OCI-LY7 (cell line): ENCODE measurements around the gene DPYSL3.

Experiments used
- EZH2phosphoT487 ChIP-seq: fragments of 200-600 bp; sonication (generic); IDR thresholded peaks from 2 replicates; pipeline ENCODE4 v1.6.1; 2018; ENCODE audit warnings: low read depth, borderline replicate concordance, mild to moderate bottlenecking, mixed run types, antibody characterized with exemption, low read length, moderate library complexity, mixed read lengths
- TF ChIP-seq, protein P1 (sequence below): fragments of 200-600 bp; sonication (generic); conservative IDR thresholded peaks from 2 replicates; pipeline ENCODE4 v1.5.1; 2014; ENCODE audit warnings: mild to moderate bottlenecking, antibody characterized with exemption, low read length, moderate library complexity, mixed read lengths

DNA sequence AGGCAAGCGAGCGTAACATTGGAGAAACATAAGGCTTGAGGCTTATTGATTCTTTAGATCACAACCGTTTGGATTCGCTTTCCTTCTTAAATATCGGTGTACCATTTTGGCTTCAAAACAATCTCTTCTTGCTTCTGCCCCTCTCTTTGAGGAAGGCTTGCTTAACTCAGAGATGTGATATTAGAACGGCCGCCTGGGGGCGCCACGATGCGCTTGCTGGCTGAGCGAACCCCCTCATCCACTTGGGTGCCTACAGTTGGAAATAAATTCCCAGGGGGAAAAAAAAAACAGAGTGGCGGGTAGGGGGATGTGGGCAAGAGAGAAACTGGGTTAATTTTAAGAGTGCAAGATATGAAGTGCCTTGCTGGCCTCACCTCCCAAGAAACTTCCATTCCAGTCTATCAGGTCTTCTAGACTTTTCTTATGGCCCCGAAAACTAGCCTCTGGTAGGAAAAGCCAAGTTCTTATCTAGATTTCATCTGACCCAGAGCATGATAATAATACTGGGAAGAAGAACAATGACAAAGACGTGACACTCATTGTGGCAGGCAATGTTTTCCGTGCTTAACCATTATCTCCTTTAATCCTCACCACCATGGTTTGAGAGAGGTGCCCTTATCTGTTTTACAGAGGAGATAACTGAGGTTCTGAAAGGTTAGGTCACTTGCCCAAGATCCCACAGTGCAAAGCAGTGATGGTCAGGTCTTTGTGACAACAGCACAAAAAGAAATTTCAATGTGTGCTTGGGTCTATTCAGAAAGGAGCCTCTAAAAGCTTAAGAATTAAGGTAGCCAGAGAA lies 115.8 kb downstream of the DPYSL3 start:
- TF ChIP-seq, protein P1, sequence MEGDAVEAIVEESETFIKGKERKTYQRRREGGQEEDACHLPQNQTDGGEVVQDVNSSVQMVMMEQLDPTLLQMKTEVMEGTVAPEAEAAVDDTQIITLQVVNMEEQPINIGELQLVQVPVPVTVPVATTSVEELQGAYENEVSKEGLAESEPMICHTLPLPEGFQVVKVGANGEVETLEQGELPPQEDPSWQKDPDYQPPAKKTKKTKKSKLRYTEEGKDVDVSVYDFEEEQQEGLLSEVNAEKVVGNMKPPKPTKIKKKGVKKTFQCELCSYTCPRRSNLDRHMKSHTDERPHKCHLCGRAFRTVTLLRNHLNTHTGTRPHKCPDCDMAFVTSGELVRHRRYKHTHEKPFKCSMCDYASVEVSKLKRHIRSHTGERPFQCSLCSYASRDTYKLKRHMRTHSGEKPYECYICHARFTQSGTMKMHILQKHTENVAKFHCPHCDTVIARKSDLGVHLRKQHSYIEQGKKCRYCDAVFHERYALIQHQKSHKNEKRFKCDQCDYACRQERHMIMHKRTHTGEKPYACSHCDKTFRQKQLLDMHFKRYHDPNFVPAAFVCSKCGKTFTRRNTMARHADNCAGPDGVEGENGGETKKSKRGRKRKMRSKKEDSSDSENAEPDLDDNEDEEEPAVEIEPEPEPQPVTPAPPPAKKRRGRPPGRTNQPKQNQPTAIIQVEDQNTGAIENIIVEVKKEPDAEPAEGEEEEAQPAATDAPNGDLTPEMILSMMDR: no peak
- TF ChIP-seq EZH2phosphoT487: no peak
